K562 (cell line): ENCODE measurements around the gene RNF213. TPM values are rescaled to one million over a fixed set of nuclear protein-coding genes. Genes with fewer than 3 reads are reported as not detected.

ENCODE experiments used
- DIDO1 ChIP-seq: fragments of 450-650 bp; IDR thresholded peaks from 2 replicates; pipeline ENCODE4 v1.6.1; 2016; ENCODE audit warnings: low read depth, missing biosample characterization, missing genetic modification characterization
- DMBX1 ChIP-seq: fragments of 250-450 bp; sonication (Bioruptor Pico); IDR thresholded peaks from 2 replicates; pipeline ENCODE4 v1.8.0; 2022; ENCODE audit warnings: inconsistent platforms, mild to moderate bottlenecking, moderate library complexity, borderline replicate concordance
- ELF1 ChIP-seq: fragments of 200-800 bp; sonication (Bioruptor generic); IDR thresholded peaks from 2 replicates; pipeline ENCODE4 v1.6.1; 2016; ENCODE audit warnings: missing genetic modification characterization, missing compliant biosample characterization
- ETV1 ChIP-seq: fragments of 450-650 bp; conservative IDR thresholded peaks from 2 replicates; pipeline ENCODE4 v1.6.1; 2016; ENCODE audit warnings: missing genetic modification characterization, control low read depth, low read depth, missing compliant biosample characterization
- FOXA1 ChIP-seq: fragments of 450-650 bp; IDR thresholded peaks from 2 replicates; pipeline ENCODE4 v1.6.1; 2016; ENCODE audit warnings: mild to moderate bottlenecking, borderline replicate concordance
- FOXK2 ChIP-seq, 2 experiments: fragments of 450-650 bp; IDR thresholded peaks in 1 of 2; conservative IDR thresholded peaks in 1 of 2; 2 replicates each; pipeline ENCODE4 v1.6.1; 2016; ENCODE audit warnings: low read depth in 2 of 2, mild to moderate bottlenecking in 1 of 2
- GABPA ChIP-seq: fragments of 200-800 bp; sonication (Bioruptor generic); conservative IDR thresholded peaks from 2 replicates; pipeline ENCODE4 v1.6.1; 2016; ENCODE audit warnings: low read depth, missing genetic modification characterization, missing compliant biosample characterization
- KDM5B ChIP-seq: fragments of 200-600 bp; sonication (generic); IDR thresholded peaks from 2 replicates; pipeline ENCODE4 v1.6.1; 2012; ENCODE audit warnings: low read depth, mild to moderate bottlenecking, moderate library complexity, low read length, control low read depth, inconsistent platforms; ENCODE audit not compliant: insufficient replicate concordance
- MECOM ChIP-seq: fragments of 250-450 bp; sonication (Bioruptor Pico); IDR thresholded peaks from 2 replicates; pipeline ENCODE4 v1.8.0; 2022; ENCODE audit warnings: inconsistent platforms
- MTA3 ChIP-seq: fragments of 450-650 bp; formaldehyde crosslinking; IDR thresholded peaks from 2 replicates; pipeline ENCODE4 v1.6.1; 2017; ENCODE audit warnings: mild to moderate bottlenecking, borderline replicate concordance
- PCBP2 ChIP-seq: fragments of 200-400 bp; formaldehyde crosslinking; IDR thresholded peaks from 2 replicates; pipeline ENCODE4 v1.6.1; 2018; ENCODE audit warnings: low read length, low read depth, mild to moderate bottlenecking, moderate library complexity; ENCODE audit not compliant: poor library complexity, severe bottlenecking
- PYGO2 ChIP-seq: fragments of 450-650 bp; IDR thresholded peaks from 2 replicates; pipeline ENCODE4 v1.6.1; 2016; ENCODE audit warnings: mild to moderate bottlenecking, missing genetic modification characterization, moderate library complexity, missing compliant biosample characterization
- SMARCA4 ChIP-seq: fragments of 450-650 bp; IDR thresholded peaks from 2 replicates; pipeline ENCODE4 v1.6.1; 2016
- TAF1 ChIP-seq: IDR thresholded peaks from 2 replicates; pipeline ENCODE4 v1.6.1; 2011; ENCODE audit warnings: mild to moderate bottlenecking, low read length, moderate library complexity; ENCODE audit not compliant: insufficient read depth, control insufficient read depth, severe bottlenecking; ENCODE audit errors: extremely low read depth
- ZNF316 ChIP-seq: fragments of 450-650 bp; IDR thresholded peaks from 2 replicates; pipeline ENCODE4 v1.6.1; 2016
- ZNF609 ChIP-seq: sonication (generic); formaldehyde crosslinking; IDR thresholded peaks from 2 replicates; pipeline ENCODE4 v1.8.1; 2023; ENCODE audit warnings: missing genetic modification reagents, mild to moderate bottlenecking, borderline replicate concordance
- ZNF639 ChIP-seq, 2 experiments: fragments of 200-800 bp in 1 of 2; sonication (Bioruptor generic) in 1 of 2; sonication (generic) in 1 of 2; formaldehyde crosslinking in 1 of 2; IDR thresholded peaks in 1 of 2; conservative IDR thresholded peaks in 1 of 2; 2 replicates each; pipeline versions ENCODE4 v1.5.0 to v1.6.1; 2016 to 2020; ENCODE audit warnings: missing compliant biosample characterization in 1 of 2, missing genetic modification characterization in 1 of 2, missing genetic modification reagents in 1 of 2
- polyA plus RNA-seq, 8 experiments: library from polyadenylated mRNA; depleted of rRNA in 4 of 8; stranded (reverse) in 5 of 8; unstranded in 3 of 8; fragments of >200 nt; fragmentation: Nextera tagmentation in 2 of 8; fragmentation: Illumina TruSeq in 1 of 8; extraction: Ambion mirVana in 2 of 8; extraction: Trizol in 1 of 8; gene quantifications; 2 replicates each; pipeline versions ENCODE4 v1.2.1 to v1.2.3, GENCODE V29; 2011 to 2014; ENCODE audit warnings: inconsistent platforms in 1 of 8, missing spikeins in 1 of 8
- total RNA-seq, 7 experiments: library from RNA; depleted of rRNA in 6 of 7; stranded (reverse); fragments of >200 nt in 6 of 7; fragmentation: Illumina TruSeq in 2 of 7; extraction: Trizol in 2 of 7; gene quantifications; 2 replicates each; pipeline versions ENCODE4 v1.2.1 to v1.2.3, GENCODE V29; 2011 to 2021; ENCODE audit warnings: low replicate concordance in 1 of 7
- TF ChIP-seq, protein P1 (sequence below): fragments of 250-450 bp; sonication (Bioruptor Pico); IDR thresholded peaks from 2 replicates; pipeline ENCODE4 v1.6.1; 2021; ENCODE audit warnings: mild to moderate bottlenecking
- TF ChIP-seq, protein P2 (sequence below): sonication (generic); formaldehyde crosslinking; IDR thresholded peaks from 2 replicates; pipeline ENCODE4 v1.5.0; 2020; ENCODE audit warnings: missing genetic modification reagents

RNF213 gene
- total and polyA plus RNA-seq, 9 of the 15 experiments (the other 6 are each of a cell fraction or from before 2014, with no cell fraction given), result 5.3 to 33.6 (median 17.9) TPM

DNA sequence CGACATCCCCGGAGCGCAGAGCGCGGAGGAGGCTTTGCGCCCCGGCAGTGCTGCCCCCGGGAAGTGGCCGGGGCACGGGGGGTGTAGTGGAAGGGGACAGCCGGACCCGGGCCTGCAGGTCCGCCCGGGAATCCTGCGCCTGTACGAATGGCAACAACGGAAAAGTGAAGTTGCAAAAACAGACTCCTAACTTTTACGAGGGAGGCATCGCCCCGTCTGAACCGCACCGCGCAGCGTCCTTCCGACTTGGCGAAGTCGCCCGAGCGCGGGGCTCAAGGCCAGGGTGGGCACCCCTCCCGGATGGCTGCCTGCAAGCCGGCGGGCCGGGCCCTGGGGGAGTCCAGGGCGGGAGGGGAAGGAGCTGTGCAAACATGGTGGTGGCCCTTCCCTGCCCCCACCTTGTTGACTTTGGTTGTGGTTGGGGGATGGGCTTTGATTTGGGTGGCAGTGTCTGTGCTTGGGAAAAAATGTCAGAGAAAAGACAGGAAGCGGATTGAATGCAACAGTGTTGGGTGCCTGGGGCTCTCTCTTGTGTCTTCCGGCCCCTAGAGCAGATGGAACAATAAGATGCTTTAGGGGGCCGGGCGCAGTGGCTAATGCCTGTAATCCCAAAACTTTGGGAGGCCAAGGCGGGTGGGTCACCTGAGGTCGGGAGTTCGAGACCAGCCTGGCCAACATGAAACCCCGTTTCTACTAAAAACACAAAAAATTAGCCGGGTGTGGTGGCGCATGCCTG lies 675 bp downstream of the RNF213 start (continued):
- TF ChIP-seq, protein P1, sequence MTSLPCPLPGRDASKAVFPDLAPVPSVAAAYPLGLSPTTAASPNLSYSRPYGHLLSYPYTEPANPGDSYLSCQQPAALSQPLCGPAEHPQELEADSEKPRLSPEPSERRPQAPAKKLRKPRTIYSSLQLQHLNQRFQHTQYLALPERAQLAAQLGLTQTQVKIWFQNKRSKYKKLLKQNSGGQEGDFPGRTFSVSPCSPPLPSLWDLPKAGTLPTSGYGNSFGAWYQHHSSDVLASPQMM (CRISPR knock-in tag), result no peak
- TF ChIP-seq FOXA1 (no peak; the same call in 1 of the 2 replicates), ZNF639 (CRISPR knock-in tag; conservative IDR thresholded peaks at IDR 0.05 in 1 of 2, IDR thresholded peaks at IDR 0.05 in 1 of 2) (peak in 1 of 2 experiments; percentile 50; a peak in 1 of 4 replicates), MTA3 (0 out of 2 replicates have a peak, but pooled peaks have one; percentile 29), ETV1 (peak; percentile 39; the same call in 1 of the 2 replicates), GABPA (tag) (peak; percentile 51), FOXK2 (conservative IDR thresholded peaks at IDR 0.05 in 1 of 2, IDR thresholded peaks at IDR 0.05 in 1 of 2; ENCODE audit: low read depth in 2 of 2) (peak; percentile 60 to 77), KDM5B (peak; percentile 26), PYGO2 (no peak), ZNF609 (CRISPR knock-in tag) (0 out of 2 replicates have a peak, but pooled peaks have one; percentile 44), DMBX1 (CRISPR knock-in tag) (no peak), SMARCA4 (no peak), MECOM (no peak), PCBP2 (no peak), DIDO1 (no peak), ZNF316 (no peak), TAF1 (no peak), ELF1 (0 out of 2 replicates have a peak, but pooled peaks have one; percentile 36)
- TF ChIP-seq, protein P2, sequence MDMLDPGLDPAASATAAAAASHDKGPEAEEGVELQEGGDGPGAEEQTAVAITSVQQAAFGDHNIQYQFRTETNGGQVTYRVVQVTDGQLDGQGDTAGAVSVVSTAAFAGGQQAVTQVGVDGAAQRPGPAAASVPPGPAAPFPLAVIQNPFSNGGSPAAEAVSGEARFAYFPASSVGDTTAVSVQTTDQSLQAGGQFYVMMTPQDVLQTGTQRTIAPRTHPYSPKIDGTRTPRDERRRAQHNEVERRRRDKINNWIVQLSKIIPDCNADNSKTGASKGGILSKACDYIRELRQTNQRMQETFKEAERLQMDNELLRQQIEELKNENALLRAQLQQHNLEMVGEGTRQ, result no peak
